ENCODE results near the gene PARP12. TPM values are rescaled to one million over a fixed set of nuclear protein-coding genes. Genes with fewer than 3 reads are reported as not detected.
A peak's percentile ranks its signal among the peaks of the same experiment; 100 is the strongest.

PARP12 gene
- total and polyA plus RNA-seq, 9 of the 15 experiments (the other 6 are each of a cell fraction or from before 2014, with no cell fraction given) = 4.6 to 40.4 (median 23.5) TPM

- no peak overlapping the region for H3K4me3 ChIP-seq
- peak overlapping the region; percentile 5 to 54; a peak in 2 of 4 replicates for H3K9ac ChIP-seq (ENCODE audit: insufficient read depth in 1 of 2, low read depth in 2 of 2, low read length in 2 of 2)
- 25% methylated on average over 8 of the region's 8 CpGs for WGBS (ENCODE audit: insufficient coverage, low coverage, missing lambda C conversion rate)
- ATAC-seq (peak; percentile 80), FAIRE-seq (peak; percentile 49), DNase-seq (ENCODE audit: extremely low read depth in 1 of 4, low spot score in 3 of 4) (peak; percentile 48 to 76 (median 64))
- POLR2A ChIA-PET = interaction anchor here (0.7 to 1.1 kb wide), 2 partner anchors 16 to 496 kb away, joined by 4 read pairs; no protein-coding TSS in a partner anchor
- no TSS peak for BruUV-seq (replicated peaks)
- H4K20me1 ChIP-seq (replicated peaks; ENCODE audit: control insufficient read depth, insufficient read depth, low read length) = no peaks in the 10 kb centered on the region
- no peaks in the 10 kb centered on the region for H3K9me1 ChIP-seq (ENCODE audit: control insufficient read depth, insufficient read depth, low read length)
- no peaks in the 10 kb centered on the region for H3K36me3 ChIP-seq (ENCODE audit: control insufficient read depth, insufficient read depth, low read length)
- H3K79me2 ChIP-seq (ENCODE audit: control insufficient read depth, insufficient read depth, low read length) = no peaks in the 10 kb centered on the region
- H2AFZ ChIP-seq (ENCODE audit: low read depth, low read length) = peak overlapping the region; percentile 69
- in situ Hi-C loops (cut with MboI) (no loop called here), intact Hi-C loops (cut with micrococcal nuclease) (no loop called here)
- CTCF ChIA-PET (ENCODE audit: low intra/inter-chr PET ratio) = interaction anchor here (0.6 kb wide), 1 partner anchor 13 kb away, joined by 3 read pairs; no protein-coding TSS in a partner anchor
- peak overlapping the region; percentile 42 for H3K4me2 ChIP-seq (ENCODE audit: insufficient read depth, low read length)
- peaks cover 6 to 10% of the 10 kb centered on the region in 2 experiments; a peak in 4 of 5 replicates for H3K4me1 ChIP-seq (replicated peaks in 1 of 2; ENCODE audit: control insufficient read depth in 2 of 2, insufficient read depth in 2 of 2, low read length in 2 of 2)
- H3K9me3 ChIP-seq (replicated peaks; ENCODE audit: control insufficient read depth, insufficient read depth, low read depth, low read length) = no peaks in the 10 kb centered on the region
- peaks cover 2 to 9% of the 10 kb centered on the region in 2 experiments; a peak in 2 of 5 replicates for H3K27me3 ChIP-seq (ENCODE audit: control insufficient read depth in 2 of 2, insufficient read depth in 2 of 2, low read length in 2 of 2)
- no peak overlapping the region; the same call in 2 of the 3 replicates for H3K27ac ChIP-seq (ENCODE audit: extremely low read depth, low read depth, low read length)
- no peak for TF ChIP-seq HNRNPUL1 (IDR thresholded peaks at IDR 0.05; ENCODE audit: low read length)
- TF ChIP-seq ZC3H4 (CRISPR knock-in tag; IDR thresholded peaks at IDR 0.05; ENCODE audit: borderline replicate concordance) = no peak
- TF ChIP-seq KLF13 (tag; IDR thresholded peaks at IDR 0.05; ENCODE audit: borderline replicate concordance, low read depth) = no peak
- no peak for TF ChIP-seq DACH1 (IDR thresholded peaks at IDR 0.05; ENCODE audit: partially characterized antibody)
- peak in 1 of 2 experiments; percentile 39 for TF ChIP-seq E2F6 (IDR thresholded peaks at IDR 0.05; ENCODE audit: borderline replicate concordance in 1 of 2, extremely low read depth in 1 of 2, insufficient read depth in 1 of 2, insufficient read length in 1 of 2, low read depth in 1 of 2, low read length in 1 of 2, poor library complexity in 1 of 2, severe bottlenecking in 1 of 2)
- TF ChIP-seq GTF2F1 (IDR thresholded peaks at IDR 0.05; ENCODE audit: low read depth, low read length) = no peak
- no peak for TF ChIP-seq BACH1 (tag; IDR thresholded peaks at IDR 0.05)
- no peak for TF ChIP-seq ZNF318 (IDR thresholded peaks at IDR 0.05; ENCODE audit: borderline replicate concordance in 1 of 2, low read depth in 1 of 2)
- TF ChIP-seq EP300 (IDR thresholded peaks at IDR 0.05; ENCODE audit: low read length) = no peak; the same call in 1 of the 2 replicates
- TF ChIP-seq ZNF3 (CRISPR knock-in tag; IDR thresholded peaks at IDR 0.05) = no peak
- peak; percentile 11; the same call in 1 of the 2 replicates for TF ChIP-seq MAFK (IDR thresholded peaks at IDR 0.05; ENCODE audit: low read length)
- no peak for TF ChIP-seq E2F5 (CRISPR knock-in tag; IDR thresholded peaks at IDR 0.05)
These were observed 22.2 kb upstream of the PARP12 start for GRCh38 chr7:140084972-140085371.

All from K562 (cell line).